Endothelial cell of umbilical vein (primary cell): ENCODE data around the gene AUTS2. TPM values are rescaled to one million over a fixed set of nuclear protein-coding genes. Genes with fewer than 3 reads are reported as not detected.

Experiments used
- BruUV-seq: library from RNA; stranded (reverse); fragments of 400-500 nt; replicated peaks from 2 replicates; lab custom pipeline; 2021; lab: Mats Ljungman, UMichigan
- CTCF ChIA-PET: fragments of 300-600, 350-600 bp; sonication (Branson Sonifier 250); formaldehyde crosslinking; loops from one replicate; lab custom pipeline; 2021; ENCODE audit warnings: antibody characterized with exemption, inconsistent platforms; lab: Charles Lee
- POLR2A ChIA-PET: fragments of 300-600, 350-600 bp; sonication (Branson Sonifier 250); formaldehyde crosslinking; loops from one replicate; lab custom pipeline; 2021; ENCODE audit warnings: antibody characterized with exemption, inconsistent platforms; lab: Charles Lee
- DNase-seq: peaks from one replicate; pipeline ENCODE4 v3.0.0-alpha.2; 2011; ENCODE audit warnings: low read depth, low spot score
- FAIRE-seq: peaks from 2 replicates; lab custom pipeline; 2011; peaks lifted over from hg19 to GRCh38; lab: Jason Lieb, UNC
- H2AFZ ChIP-seq: 2 replicates; pipeline ENCODE4 v1.6.0; 2012; ENCODE audit warnings: low read depth, low read length, control low read depth, inconsistent platforms
- H3K27ac ChIP-seq: 2 replicates; pipeline ENCODE4 v1.5.1; 2011; ENCODE audit warnings: low read depth, mild to moderate bottlenecking, control low read depth, low read length, moderate library complexity; ENCODE audit not compliant: insufficient read depth
- H3K27me3 ChIP-seq, 2 experiments: 2 replicates each; pipeline versions ENCODE4 v1.6.0 to v1.6.1; 2011; ENCODE audit warnings: low read length in 2 of 2, mixed read lengths in 1 of 2; ENCODE audit not compliant: control insufficient read depth in 2 of 2, insufficient read depth in 2 of 2
- H3K36me3 ChIP-seq, 2 experiments: 2 replicates in 1 of 2; 3 replicates in 1 of 2; pipeline ENCODE4 v1.5.1; 2011; ENCODE audit warnings: low read length in 2 of 2, mild to moderate bottlenecking in 1 of 2, moderate library complexity in 1 of 2; ENCODE audit not compliant: control insufficient read depth in 2 of 2, insufficient read depth in 2 of 2; ENCODE audit errors: extremely low read depth in 1 of 2
- H3K4me1 ChIP-seq: 3 replicates; pipeline ENCODE4 v1.5.1; 2011; ENCODE audit warnings: mild to moderate bottlenecking, low read length; ENCODE audit not compliant: control insufficient read depth, insufficient read depth; ENCODE audit errors: extremely low read depth
- H3K4me2 ChIP-seq: 2 replicates; pipeline ENCODE4 v1.6.1; 2011; ENCODE audit warnings: low read length, control low read depth, mixed read lengths; ENCODE audit not compliant: insufficient read depth
- H3K4me3 ChIP-seq, 3 experiments: fragments of 200-600 bp in 1 of 3; sonication (generic), shearing (Covaris generic) in 1 of 3; replicated peaks in 1 of 3; 2 replicates each; pipeline ENCODE4 v1.5.1; 2011 to 2016; ENCODE audit warnings: control low read depth in 3 of 3, low read length in 3 of 3, mild to moderate bottlenecking in 2 of 3, inconsistent platforms in 1 of 3, low read depth in 1 of 3, moderate library complexity in 1 of 3; ENCODE audit not compliant: insufficient read depth in 1 of 3
- H3K79me2 ChIP-seq: 2 replicates; pipeline ENCODE4 v1.6.0; 2012; ENCODE audit warnings: low read length, inconsistent platforms; ENCODE audit not compliant: control insufficient read depth, insufficient read depth
- H3K9ac ChIP-seq: replicated peaks from 2 replicates; pipeline ENCODE3; 2011; ENCODE audit warnings: low read length, control low read depth; ENCODE audit not compliant: insufficient read depth; ENCODE audit errors: extremely low read depth
- H3K9me1 ChIP-seq: replicated peaks from 3 replicates; pipeline ENCODE4 v1.6.0; 2011; ENCODE audit warnings: mild to moderate bottlenecking, low read length; ENCODE audit not compliant: control insufficient read depth, insufficient read depth; ENCODE audit errors: extremely low read depth
- H3K9me3 ChIP-seq: replicated peaks from 2 replicates; pipeline ENCODE4 v1.5.1; 2012; ENCODE audit warnings: low read length, inconsistent platforms; ENCODE audit not compliant: control insufficient read depth, insufficient read depth
- H4K20me1 ChIP-seq: replicated peaks from 2 replicates; pipeline ENCODE3; 2011; ENCODE audit warnings: mild to moderate bottlenecking, low read length; ENCODE audit not compliant: control insufficient read depth, insufficient read depth; ENCODE audit errors: extremely low read depth
- CTCF ChIP-seq, 2 donors: IDR thresholded peaks; 1 replicate in 1 of 2; 2 replicates in 1 of 2; pipeline ENCODE4 v1.5.1; 2011; ENCODE audit warnings: low read length in 2 of 2, mild to moderate bottlenecking in 2 of 2, moderate library complexity in 2 of 2, control low read depth in 1 of 2, inconsistent platforms in 1 of 2, low read depth in 1 of 2; ENCODE audit not compliant: insufficient read depth in 1 of 2; ENCODE audit errors: extremely low read depth in 1 of 2
- EZH2 ChIP-seq: IDR thresholded peaks from 2 replicates; pipeline ENCODE4 v1.6.1; 2012; ENCODE audit warnings: borderline replicate concordance, low read depth, mild to moderate bottlenecking, moderate library complexity, low read length, inconsistent platforms; ENCODE audit not compliant: severe bottlenecking
- FOS ChIP-seq: IDR thresholded peaks from 2 replicates; pipeline ENCODE4 v1.6.1; 2011; ENCODE audit warnings: mild to moderate bottlenecking, low read length, moderate library complexity, borderline replicate concordance; ENCODE audit not compliant: insufficient read depth
- GATA2 ChIP-seq: IDR thresholded peaks from 2 replicates; pipeline ENCODE4 v1.7.0; 2011; ENCODE audit warnings: low read depth, mild to moderate bottlenecking, moderate library complexity, mixed read lengths, low read length; ENCODE audit not compliant: insufficient read length, insufficient read depth
- JUN ChIP-seq: IDR thresholded peaks from 2 replicates; pipeline ENCODE4 v1.6.1; 2011; ENCODE audit warnings: borderline replicate concordance, low read depth; ENCODE audit not compliant: insufficient read length, insufficient read depth
- MAX ChIP-seq: IDR thresholded peaks from 2 replicates; pipeline ENCODE4 v1.6.1; 2011; ENCODE audit not compliant: insufficient read depth, insufficient read length
- MYC ChIP-seq: IDR thresholded peaks from one replicate; pipeline ENCODE4 v1.6.1; 2011; ENCODE audit warnings: mild to moderate bottlenecking, low read depth, low read length
- POLR2A ChIP-seq: IDR thresholded peaks from 2 replicates; pipeline ENCODE4 v1.6.1; 2012; ENCODE audit warnings: low read depth, mild to moderate bottlenecking, control low read depth, low read length
- POLR2AphosphoS5 ChIP-seq: IDR thresholded peaks from 2 replicates; pipeline ENCODE4 v1.6.1; 2012; ENCODE audit warnings: low read depth, mild to moderate bottlenecking, control low read depth, low read length, moderate library complexity; ENCODE audit not compliant: insufficient read depth
- dilution Hi-C: fragments of 300-500 bp; cut with MboI; formaldehyde crosslinking; loops from one replicate; pipeline ENCODE4 v1.15.0; 2019; ENCODE audit warnings: low sequenced_read_pairs; ENCODE audit not compliant: extremely low pct_ligation_motif_present
- intact Hi-C: fragments of 100-400 bp; cut with micrococcal nuclease; formaldehyde crosslinking; loops from one replicate; pipeline ENCODE4 v1.10.0; 2022
- polyA plus RNA-seq, 4 experiments: library from polyadenylated mRNA; depleted of rRNA in 3 of 4; stranded (reverse) in 3 of 4; unstranded in 1 of 4; fragments of >200 nt; gene quantifications; 2 replicates each; pipeline versions ENCODE4 v1.2.1 to v1.2.3, GENCODE V29; 2011 to 2012; ENCODE audit warnings: missing spikeins in 1 of 4
- total RNA-seq: library from RNA; stranded (reverse); gene quantifications from 2 replicates; pipeline ENCODE4 v1.2.3, GENCODE V29; 2021

AUTS2 gene
- total and polyA plus RNA-seq, 2 donors (not counting 3 experiments of a cell fraction or from before 2014, with no cell fraction given) = 0.59 to 8.0 TPM

GRCh38 chr7:70591643-70592042 lies 993.4 kb downstream of the AUTS2 start:
- CTCF ChIA-PET = no interaction called here
- Histone ChIP-seq H3K27ac (no peak overlapping the region), H3K79me2 (no peaks in the 10 kb centered on the region), H3K4me3 (no peak overlapping the region), H3K9me3 (no peaks in the 10 kb centered on the region), H3K9ac (no peak overlapping the region), H3K4me2 (no peak overlapping the region), H3K36me3 (no peaks in the 10 kb centered on the region), H3K4me1 (no peaks in the 10 kb centered on the region), H3K9me1 (no peaks in the 10 kb centered on the region), H3K27me3 (no peaks in the 10 kb centered on the region), H4K20me1 (no peaks in the 10 kb centered on the region), H2AFZ (no peak overlapping the region)
- no TSS peak for BruUV-seq
- POLR2A ChIA-PET = no interaction called here
- FAIRE-seq = no peak
- no peak for DNase-seq
- intact Hi-C loops = no loop called here
- dilution Hi-C loops = no loop called here
- TF ChIP-seq GATA2 (no peak), FOS (no peak), POLR2A (no peak), EZH2 (no peak), CTCF (IDR thresholded peaks at IDR 0.05; ENCODE audit: extremely low read depth in 1 of 2, insufficient read depth in 1 of 2, low read depth in 1 of 2, low read length in 2 of 2) (no peak), POLR2AphosphoS5 (no peak), MAX (no peak), JUN (no peak), MYC (no peak)
